Stromal cell of bone marrow (primary cell): Measurements from ENCODE around the gene BAD.

ENCODE experiments used
- DNase-seq: peaks from one replicate; pipeline ENCODE4 v3.0.0-alpha.2; 2012; ENCODE audit warnings: low read depth

BAD gene

DNA sequence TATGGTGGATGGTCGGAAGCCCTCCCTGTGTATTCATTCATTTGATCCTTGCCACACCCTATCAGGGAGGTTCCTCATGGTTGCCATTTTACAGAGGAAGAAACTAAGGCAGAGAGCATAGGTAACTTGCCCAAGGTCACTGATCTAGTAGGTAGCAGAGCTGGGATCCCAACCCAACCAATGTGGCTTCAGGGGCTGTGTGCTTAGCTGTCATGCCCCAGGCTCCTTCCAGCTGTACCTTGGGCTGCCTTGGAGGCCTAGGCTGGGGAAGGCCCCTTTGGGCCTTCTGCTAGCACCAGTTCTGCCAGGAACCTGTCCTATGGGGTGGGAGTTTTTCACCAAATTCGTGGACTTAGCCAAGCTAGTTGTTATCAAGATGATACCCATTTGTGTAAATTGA, 8.6 kb downstream of the BAD start:
- no peak for DNase-seq

DNA sequence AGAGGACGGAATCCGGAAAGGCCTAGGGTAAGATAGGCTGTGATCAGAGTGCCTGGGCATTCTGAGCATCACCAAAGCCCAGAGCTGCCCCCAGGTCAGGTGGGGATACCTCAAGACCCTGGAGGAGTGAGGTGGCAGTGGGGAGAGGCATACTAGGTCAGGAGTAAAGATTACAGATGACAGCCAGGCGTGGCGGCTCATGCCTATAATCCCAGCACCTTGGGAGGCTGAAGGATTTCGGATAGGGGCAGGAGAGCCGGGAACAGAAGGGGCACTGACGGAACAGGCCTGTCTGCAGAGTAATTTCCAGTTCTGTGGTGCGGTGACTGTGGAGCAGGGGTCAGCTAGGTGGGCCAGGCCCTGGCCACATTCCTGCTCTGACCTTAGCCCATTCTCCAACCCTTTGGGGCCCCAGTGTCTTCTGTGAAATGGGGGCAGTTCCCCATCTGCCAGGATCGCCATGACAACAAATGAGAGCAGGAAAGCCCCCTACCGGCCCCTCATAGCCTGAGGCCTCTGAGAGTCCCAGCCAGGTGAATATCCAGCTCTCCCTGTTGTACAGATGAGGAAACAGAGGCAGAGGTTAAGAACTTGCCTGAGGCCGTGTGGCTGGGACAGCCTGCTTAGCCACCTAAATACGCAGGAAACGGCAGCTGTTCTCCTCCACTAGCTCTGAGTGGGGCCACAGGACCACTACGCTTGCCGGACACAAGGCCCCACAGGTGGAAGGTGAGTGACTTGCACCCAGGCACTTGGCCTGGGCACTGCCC, 9.2 kb downstream of the BAD start:
- DNase-seq = no peak

DNA sequence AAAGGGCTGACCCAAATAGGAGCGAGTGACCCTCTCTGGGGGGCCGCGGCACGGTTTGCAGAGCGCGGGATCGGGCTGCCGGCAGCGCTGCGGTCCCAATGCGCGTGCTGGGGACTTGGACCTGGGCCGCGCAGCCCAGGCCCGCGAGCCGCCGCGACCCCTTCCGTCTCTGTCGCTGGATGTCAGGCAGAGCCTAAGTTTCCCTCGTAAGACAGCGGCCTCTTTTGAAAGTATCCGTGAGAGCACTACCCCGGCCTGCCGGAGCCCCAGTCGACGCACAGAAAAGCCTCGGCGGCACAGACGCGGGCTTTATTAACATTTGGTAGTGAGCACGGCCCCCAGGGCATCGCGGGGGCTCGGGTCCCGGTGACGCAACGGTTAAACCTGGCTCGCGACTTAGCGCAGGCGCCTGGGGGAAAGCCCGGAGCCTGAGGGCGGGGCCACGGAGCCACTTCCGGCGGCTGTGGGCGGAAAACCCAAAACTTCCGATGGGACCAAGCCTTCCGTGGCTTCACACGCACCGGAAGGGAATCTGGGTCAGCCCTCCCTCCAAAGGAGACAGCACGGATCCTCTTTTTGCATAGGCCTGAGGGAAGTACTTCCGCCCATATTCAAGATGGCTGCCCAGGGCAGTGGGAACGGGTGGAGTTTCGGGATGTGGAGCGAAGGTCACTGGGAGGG, 14.8 kb downstream of the BAD start:
- peak; percentile 100 for DNase-seq

DNA sequence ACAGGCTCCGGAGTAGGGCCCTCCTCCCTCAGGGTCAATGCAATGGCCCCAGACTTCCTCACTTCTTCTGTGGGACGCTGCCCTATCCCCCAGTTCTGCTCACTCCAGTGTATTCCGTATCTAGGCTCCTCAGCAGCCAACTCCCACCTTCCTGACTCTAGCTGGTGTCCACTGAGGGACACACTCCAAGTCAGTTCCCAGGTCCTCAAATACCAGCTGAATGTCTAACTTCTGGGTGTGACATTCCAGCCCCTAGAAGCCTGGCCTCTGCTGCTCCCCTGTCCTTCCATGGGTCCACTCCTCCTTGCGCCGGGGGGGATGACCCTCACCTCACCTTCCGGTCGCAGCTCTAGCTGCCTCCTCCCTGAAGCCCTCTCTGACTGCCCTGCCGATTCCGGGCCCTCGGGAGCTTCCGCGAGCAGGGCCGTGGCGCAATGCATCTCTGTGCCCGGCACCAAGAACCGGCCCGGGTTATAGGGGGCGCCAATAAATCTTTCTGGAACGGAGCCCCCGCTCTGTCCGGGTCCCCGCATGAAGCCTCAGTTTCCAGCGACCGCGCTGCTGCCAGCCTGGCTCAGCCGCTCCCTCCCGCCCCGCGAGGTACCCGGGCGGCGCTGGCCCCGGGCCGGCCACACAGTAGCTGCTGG, 15.4 kb downstream of the BAD start:
- no peak for DNase-seq

DNA sequence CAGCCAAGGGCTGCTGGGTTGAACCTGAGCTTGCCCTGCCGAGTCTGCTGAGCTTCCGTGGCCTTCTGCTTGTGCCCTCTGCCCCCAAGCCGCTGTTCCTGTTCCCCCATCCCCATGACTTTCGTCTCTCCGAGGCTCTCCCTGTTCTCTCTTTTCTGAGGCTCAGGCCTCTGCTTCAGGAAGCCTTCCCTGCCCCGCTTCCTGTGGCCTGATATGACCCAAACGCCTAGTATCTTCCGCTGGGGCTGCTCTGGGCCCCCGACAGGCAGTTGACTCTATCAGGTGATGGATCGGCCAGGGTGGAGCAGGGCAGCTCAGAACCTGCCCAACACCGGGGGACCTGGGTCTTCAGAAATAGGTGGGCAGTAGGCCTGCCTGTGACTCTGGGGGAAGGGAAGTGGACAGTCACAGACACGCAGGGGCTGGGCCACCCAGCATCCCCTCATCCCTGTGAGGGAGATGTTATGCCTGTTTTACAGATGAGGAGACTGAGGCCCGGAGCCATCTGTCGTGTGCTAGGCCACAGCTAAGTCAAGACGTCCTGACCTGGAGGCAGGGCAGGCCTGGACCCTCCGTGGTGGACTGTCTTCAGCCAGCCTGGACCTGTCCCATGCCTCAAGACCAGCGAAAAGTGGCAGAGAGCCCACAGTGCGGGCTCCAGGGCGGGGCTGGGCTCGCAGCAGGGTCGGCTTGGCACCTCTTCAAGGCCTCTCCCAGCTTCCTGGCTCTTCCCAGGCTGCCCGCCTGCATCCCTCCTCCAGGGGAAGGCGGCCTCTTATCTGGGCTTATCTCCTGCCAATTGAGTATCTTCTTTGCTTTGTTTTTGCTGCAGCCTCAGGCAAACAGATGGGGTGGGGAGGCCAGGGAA, 16.2 kb downstream of the BAD start:
- no peak for DNase-seq

DNA sequence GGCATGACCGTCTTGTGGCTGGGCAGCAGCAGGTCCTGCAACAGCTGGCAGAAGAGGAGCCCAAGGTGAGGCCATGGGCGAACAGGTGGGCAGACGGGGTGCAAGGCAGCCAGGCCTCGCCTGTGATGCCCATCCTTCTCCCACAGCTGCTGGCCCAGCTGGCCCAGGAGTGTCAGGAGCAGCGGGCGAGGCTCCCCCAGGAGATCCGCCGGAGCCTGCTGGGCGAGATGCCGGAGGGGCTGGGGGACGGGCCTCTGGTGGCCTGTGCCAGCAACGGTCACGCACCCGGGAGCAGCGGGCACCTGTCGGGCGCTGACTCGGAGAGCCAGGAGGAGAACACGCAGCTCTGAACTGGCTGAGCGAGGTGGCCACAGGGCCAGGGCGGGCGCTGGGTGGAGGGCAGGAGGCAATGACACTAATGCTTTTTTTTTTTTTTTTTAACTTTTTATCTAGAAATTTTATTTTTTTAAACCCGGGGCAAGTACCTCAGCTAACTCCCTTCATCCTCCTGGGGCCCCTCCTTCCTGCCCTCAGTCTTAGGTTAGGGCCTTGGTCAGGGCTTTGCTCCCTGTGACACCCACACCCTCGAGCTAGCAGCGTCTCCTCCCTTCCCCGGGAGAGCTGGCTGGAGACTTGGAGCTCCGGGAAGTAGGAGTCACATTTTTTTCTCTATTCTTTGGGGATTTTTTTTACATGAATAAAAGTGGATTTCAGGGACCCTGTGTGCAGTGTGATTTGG, 17.1 kb downstream of the BAD start:
- no peak for DNase-seq

DNA sequence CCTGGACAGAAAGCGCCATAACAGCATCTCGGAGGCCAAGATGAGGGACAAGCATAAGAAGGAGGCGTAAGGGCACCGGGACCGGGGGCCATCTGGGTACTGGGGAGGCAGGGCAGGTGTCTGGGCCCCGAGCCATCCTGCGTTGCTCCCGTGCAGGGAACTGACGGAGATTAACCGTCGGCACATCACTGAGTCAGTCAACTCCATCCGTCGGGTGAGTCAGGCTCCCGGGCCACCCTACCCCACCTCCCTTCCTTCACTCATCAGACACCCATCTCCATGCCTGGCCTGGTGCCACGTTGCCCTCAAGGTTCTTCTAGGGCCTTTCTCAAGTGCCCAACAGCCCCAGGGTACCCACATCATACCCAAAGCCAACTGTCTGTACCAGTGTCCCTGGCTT, 18.1 kb downstream of the BAD start:
- no peak for DNase-seq

DNA sequence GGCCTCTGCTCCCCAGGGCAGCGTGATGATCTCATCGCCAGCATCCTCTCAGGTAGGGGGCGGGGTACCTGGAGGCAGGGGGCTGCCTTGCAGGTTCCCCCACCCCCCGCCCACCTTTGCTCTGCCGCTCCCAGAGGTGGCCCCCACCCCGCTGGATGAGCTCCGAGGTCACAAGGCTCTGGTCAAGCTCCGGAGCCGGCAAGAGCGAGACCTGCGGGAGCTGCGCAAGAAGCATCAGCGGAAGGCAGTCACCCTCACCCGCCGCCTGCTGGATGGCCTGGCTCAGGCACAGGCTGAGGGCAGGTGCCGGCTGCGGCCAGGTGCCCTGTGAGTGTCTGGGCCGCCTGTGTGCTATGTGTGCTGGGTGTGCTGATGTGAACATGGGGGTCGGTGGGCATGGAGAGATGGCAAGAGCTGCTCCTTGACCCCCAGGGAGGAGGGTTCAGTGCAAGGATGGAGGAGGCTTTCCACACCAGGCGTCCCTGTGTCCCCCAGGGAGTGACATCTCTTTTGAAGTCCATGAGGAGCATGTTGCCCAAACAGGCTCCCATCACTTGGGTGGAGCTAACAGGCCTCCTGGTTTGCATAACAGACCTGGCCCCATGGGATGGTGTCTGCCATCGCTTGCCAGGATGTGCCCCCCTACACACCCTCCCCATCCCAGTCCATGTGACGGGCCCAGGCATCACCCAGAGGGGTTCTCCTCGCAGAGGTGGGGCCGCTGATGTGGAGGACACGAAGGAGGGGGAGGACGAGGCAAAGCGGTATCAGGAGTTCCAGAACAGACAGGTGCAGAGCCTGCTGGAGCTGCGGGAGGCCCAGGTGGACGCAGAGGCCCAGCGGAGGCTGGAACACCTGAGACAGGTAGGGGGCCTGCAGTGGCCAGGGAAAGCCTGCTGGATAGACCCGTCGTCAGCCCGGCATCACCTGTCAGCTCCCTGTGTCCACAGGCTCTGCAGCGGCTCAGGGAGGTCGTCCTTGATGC, 19.0 kb downstream of the BAD start:
- DNase-seq = no peak

DNA sequence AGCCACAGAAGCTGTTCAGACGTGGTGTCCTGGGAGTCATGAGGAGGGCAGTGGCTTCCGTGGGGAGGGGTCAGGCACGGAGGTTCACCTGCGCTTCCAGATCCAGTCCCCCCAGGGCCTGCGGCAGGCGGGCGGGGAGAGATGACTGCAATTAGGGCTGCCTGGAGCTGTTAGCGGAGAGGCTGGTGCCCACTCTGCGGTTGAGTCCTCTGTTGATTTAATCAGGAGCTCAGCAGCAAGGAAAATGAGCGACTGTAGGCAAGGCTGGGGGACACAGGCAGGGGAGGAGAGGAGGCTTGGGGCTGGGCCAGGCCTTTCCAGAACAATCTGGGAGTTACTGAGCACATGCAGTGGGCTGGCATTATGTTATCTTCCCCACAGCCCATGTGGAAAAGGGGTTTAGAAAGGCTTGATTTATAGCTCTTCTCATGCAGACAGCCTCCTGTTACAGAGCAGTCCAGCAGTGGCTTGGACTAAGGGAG, 20.1 kb downstream of the BAD start:
- no peak for DNase-seq

DNA sequence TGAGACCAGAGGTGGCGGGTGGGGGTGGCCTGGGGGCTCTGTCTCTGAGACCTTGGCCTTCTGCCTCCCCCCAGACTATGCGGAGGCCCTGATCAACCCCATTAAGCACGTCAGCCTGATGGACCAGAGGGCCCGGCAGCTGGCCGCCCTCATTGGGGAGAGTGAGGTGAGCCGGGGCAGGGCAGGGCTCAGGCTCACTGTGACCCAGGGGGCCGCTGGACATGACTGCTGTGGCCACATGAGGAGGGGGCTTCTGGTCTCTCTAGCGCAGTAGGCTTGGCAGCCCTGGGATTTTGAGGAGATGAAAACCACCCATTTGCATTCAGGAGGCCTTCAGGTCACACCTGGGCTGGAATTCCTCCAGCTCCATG, 20.5 kb downstream of the BAD start:
- no peak for DNase-seq

DNA sequence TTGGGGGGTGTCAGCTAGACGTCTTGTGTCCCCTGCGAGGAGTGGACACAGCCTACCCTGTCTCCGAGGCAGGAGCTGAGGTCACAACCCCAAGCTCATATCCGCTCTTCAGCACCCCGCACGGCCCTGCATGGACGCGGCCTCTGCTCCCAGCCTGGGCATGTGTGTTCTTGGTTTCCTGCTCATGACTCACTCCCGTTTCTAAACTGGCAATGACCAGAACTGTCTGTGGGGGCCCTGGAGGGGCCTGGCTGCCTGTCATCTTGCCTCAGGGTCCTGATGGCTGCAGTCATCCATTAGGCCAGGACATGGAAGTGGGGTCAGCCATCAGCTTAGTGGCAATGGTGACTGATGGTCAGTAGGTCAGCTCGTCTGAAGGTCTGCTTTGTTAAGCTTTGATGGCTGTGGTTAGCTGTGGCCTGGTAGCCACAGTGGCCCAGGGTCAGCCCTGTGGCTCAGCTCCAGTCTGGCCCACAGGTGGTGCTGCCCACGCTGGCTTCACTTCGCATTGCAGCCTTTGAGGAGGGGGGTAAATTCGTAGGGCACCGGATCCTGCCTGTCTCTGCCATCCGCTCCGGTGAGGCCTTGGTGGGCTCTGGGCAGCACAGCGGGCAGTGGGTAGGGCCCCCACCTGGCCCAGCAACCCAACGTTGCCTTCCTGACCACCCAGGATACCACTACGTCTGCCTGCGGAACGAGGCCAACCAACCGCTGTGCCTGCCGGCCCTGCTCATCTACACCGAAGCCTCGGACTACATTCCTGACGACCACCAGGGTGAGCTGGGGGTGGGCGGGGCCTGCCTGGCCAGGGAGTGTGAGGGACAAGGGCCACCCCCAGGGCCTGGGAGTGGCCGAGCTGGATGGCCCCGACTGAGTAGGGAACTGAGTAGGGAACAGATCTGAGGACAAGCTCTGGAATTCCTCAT, 21.2 kb downstream of the BAD start:
- no peak for DNase-seq

DNA sequence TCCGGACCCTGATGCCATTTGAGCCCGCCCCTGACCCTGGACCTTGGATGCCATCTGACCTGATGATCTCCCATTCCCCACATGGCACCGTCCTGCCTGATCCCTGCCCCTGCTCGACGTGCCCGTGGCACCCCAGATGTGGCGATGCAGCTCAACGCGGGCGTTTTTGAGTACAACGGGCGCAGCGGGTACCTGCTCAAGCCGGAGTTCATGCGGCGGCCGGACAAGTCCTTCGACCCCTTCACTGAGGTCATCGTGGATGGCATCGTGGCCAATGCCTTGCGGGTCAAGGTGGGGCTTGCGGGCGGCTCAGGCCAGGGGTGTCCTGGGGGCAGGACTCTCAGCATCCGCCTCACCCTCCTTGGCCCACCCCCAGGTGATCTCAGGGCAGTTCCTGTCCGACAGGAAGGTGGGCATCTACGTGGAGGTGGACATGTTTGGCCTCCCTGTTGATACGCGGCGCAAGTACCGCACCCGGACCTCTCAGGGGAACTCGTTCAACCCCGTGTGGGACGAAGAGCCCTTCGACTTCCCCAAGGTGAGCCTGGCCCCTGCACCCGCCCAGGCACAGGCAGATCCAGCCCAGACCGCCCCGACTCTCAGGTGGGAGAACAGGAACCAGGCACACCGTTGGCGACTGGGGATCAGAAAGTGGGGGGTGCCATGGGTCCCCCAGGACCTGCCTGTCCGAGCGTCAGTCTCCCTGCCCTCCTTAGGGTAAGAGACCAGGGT, 22.0 kb downstream of the BAD start:
- no peak for DNase-seq

DNA sequence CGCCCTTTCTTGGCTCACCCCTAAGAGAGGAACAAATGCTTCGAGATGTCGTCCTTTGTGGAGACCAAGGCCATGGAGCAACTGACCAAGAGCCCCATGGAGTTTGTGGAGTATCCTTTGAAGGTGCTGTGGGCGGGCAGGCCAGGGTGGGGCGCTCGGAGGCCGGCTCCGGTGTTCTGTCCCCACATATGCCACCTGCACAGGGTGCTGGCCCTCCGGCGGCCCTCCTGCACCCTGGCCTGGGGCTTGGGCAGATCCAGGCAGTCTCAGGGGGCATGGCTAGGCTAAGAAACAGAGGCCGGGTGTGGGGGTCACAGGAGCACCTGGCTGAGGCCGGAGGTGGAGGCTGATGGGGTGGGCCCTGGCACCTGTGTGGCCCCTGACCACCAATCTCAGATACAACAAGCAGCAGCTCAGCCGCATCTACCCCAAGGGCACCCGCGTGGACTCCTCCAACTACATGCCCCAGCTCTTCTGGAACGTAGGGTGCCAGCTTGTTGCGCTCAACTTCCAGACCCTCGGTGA, 22.8 kb downstream of the BAD start:
- DNase-seq = no peak

DNA sequence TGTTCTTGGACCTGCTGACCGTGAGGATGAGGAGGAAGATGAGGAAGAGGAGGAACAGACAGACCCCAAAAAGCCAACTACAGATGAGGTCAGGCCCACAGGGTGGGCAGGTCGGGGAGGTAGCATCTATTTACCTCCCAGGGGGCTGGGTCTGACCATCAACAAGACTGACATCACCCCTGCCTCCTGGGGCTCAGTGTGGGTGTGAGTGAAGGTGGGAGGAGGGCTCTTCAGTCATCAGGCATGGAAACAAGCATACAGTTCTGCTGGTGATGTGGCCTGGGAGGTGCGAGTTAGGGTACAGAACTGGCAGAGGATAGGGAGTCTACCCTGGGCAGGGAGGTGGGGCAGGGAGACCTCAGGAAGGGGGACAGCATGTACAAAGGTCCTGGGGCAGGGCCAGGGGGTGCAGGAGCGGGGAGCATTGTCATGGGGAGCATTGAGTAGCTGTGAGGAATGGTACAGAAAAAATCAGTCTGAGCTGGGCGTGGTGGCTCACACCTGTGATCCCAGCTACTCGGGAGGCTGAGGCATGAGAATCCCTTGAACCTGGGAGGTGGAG, 24.2 kb downstream of the BAD start:
- DNase-seq = no peak

DNA sequence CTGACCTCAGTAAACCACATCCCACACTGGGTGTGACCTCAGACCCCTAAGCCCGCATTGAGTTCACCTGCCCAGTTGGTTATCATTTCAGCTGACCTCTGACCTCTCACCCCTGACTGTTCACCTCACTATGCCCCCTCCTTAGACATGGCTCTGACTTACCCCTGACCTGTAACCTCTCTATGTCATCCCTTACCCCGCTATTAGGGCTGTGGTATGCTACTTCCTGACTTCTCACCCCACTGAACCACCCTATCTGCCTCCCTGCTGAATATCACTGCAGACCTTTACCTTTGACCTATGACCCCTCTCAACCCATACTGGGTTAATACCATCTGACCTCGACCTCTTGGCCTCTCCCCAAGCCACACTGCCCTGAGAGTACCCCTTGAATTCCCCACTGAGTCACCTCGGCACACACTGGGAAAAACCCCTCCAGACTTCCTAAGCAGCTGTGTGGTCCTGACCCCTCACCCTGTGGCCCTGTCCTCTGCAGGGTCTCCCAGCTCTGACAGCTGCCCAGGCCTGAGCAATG, 24.9 kb downstream of the BAD start:
- no peak for DNase-seq

DNA sequence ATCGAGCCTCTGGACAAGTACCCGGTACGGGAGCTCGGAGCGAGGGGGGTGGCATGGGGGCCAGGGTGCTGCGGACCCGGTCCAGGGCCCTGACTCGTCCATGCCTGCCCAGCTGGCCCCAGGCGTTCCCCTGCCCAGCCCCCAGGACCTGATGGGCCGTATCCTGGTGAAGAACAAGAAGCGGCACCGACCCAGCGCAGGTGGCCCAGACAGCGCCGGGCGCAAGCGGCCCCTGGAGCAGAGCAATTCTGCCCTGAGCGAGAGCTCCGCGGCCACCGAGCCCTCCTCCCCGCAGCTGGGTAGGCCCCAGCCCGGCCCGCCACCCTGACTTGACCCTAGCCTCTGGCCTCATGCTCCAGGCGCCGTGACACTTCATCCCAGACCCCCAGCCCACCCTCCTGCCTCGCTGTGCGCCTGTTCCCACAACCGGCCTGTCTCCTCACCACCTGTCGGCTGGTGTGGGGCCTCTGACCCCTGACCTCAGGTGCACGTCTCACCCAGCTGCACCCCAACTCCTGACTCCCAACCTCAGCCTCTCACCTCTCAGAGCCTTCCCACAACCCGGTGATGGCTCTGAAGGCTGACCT, 25.4 kb downstream of the BAD start:
- DNase-seq = no peak

DNA sequence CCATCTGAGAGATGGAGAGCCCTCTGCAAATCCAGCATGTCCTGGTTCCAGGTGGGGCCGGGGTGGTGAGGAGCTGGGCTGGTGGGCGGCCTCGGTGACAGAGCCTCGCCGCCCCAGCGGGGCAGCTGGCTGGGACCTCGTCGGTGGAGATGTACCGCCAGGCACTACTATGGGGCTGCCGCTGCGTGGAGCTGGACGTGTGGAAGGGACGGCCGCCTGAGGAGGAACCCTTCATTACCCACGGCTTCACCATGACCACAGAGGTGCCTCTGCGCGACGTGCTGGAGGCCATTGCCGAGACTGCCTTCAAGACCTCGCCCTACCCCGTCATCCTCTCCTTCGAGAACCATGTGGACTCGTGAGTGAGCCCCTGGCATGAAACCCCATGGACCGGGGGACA, 26.1 kb downstream of the BAD start:
- DNase-seq = no peak
